OCI-LY1 (cell line): ENCODE data around the gene PRXL2A.
A peak's percentile ranks its signal among the peaks of the same experiment; 100 is the strongest.

Source experiments
- H2AFZ ChIP-seq: fragments of 200-600 bp; sonication (generic), shearing (Covaris generic); 2 replicates; pipeline ENCODE4 v1.6.0; 2014; ENCODE audit warnings: antibody characterized with exemption, mild to moderate bottlenecking, low read length
- H3F3A ChIP-seq: fragments of 200-600 bp; sonication (generic), shearing (Covaris generic); 2 replicates; pipeline ENCODE4 v1.6.0; 2014; ENCODE audit warnings: mild to moderate bottlenecking, antibody characterized with exemption, low read length, moderate library complexity; ENCODE audit not compliant: insufficient read depth
- H3K27ac ChIP-seq: fragments of 200-600 bp; sonication (generic); 2 replicates; pipeline ENCODE4 v1.5.1; 2014; ENCODE audit warnings: low read length, mixed run types, mild to moderate bottlenecking, low read depth; ENCODE audit not compliant: poor library complexity, severe bottlenecking
- H3K27me3 ChIP-seq: fragments of 200-600 bp; sonication (generic); 2 replicates; pipeline ENCODE4 v1.6.0; 2014; ENCODE audit warnings: antibody characterized with exemption, mild to moderate bottlenecking, low read length, moderate library complexity; ENCODE audit not compliant: insufficient read depth
- H3K36me3 ChIP-seq: fragments of 200-600 bp; sonication (generic); 2 replicates; pipeline ENCODE4 v1.6.1; 2014; ENCODE audit warnings: mild to moderate bottlenecking, antibody characterized with exemption, low read length, moderate library complexity, mixed read lengths; ENCODE audit not compliant: insufficient read depth
- H3K4me1 ChIP-seq: fragments of 200-600 bp; sonication (generic); 2 replicates; pipeline ENCODE4 v1.5.1; 2014; ENCODE audit warnings: mild to moderate bottlenecking, low read length, moderate library complexity; ENCODE audit not compliant: insufficient read depth, severe bottlenecking
- H3K4me2 ChIP-seq: fragments of 200-600 bp; sonication (generic), shearing (Covaris generic); 2 replicates; pipeline ENCODE4 v1.6.1; 2014; ENCODE audit warnings: low read length
- H3K4me3 ChIP-seq: fragments of 200-600 bp; sonication (generic); 2 replicates; pipeline ENCODE4 v1.5.1; 2014; ENCODE audit warnings: low read length, low read depth, mild to moderate bottlenecking, mixed read lengths; ENCODE audit not compliant: poor library complexity, severe bottlenecking
- H3K79me2 ChIP-seq: fragments of 200-600 bp; shearing (Covaris generic); 2 replicates; pipeline ENCODE4 v1.6.1; 2016; ENCODE audit warnings: mixed run types, low read length, mixed read lengths; ENCODE audit not compliant: insufficient read depth
- H3K9ac ChIP-seq: fragments of 200-600 bp; sonication (generic), shearing (Covaris generic); 2 replicates; pipeline ENCODE4 v1.6.1; 2014; ENCODE audit warnings: mild to moderate bottlenecking, low read length, mixed read lengths
- H3K9me2 ChIP-seq: fragments of 200-600 bp; sonication (generic), shearing (Covaris generic); 2 replicates; pipeline ENCODE4 v1.6.1; 2014; ENCODE audit warnings: low read depth, mild to moderate bottlenecking, low read length, mixed read lengths
- H3K9me3 ChIP-seq: fragments of 200-600 bp; shearing (Covaris generic); 2 replicates; pipeline ENCODE4 v1.6.1; 2014; ENCODE audit warnings: low read length, mixed read lengths
- H4K20me1 ChIP-seq: fragments of 200-600 bp; sonication (generic), shearing (Covaris generic); 2 replicates; pipeline ENCODE4 v1.6.0; 2016; ENCODE audit warnings: mild to moderate bottlenecking, low read length; ENCODE audit not compliant: insufficient read depth
- CTCF ChIP-seq: fragments of 200-600 bp; sonication (generic), shearing (Covaris generic); IDR thresholded peaks from 2 replicates; pipeline ENCODE4 v1.5.1; 2017; ENCODE audit warnings: mild to moderate bottlenecking, antibody characterized with exemption, low read length, moderate library complexity, mixed read lengths
- EZH2 ChIP-seq: fragments of 200-600 bp; sonication (generic), shearing (Covaris generic); IDR thresholded peaks from 2 replicates; pipeline ENCODE4 v1.8.0; 2017; ENCODE audit warnings: borderline replicate concordance, mixed run types, mild to moderate bottlenecking, antibody characterized with exemption, low read length, moderate library complexity, mixed read lengths

PRXL2A gene

GRCh38 chr10:80421707-80422536, 13.6 kb downstream of the PRXL2A start:
- Histone ChIP-seq H3K27ac (peak overlapping the region; percentile 8), H3K4me3 (no peak overlapping the region), H2AFZ (no peak overlapping the region), H3K4me1 (peaks cover 15% of the 10 kb centered on the region), H3K27me3 (no peaks in the 10 kb centered on the region), H3K9me3 (no peaks in the 10 kb centered on the region), H3K9me2 (no peaks in the 10 kb centered on the region), H3K36me3 (peaks cover 25% of the 10 kb centered on the region), H3K4me2 (peak overlapping the region; percentile 12; the same call in 1 of the 2 replicates), H3K9ac (no peak overlapping the region), H3F3A (no peaks in the 10 kb centered on the region), H4K20me1 (no peaks in the 10 kb centered on the region), H3K79me2 (no peaks in the 10 kb centered on the region)
- TF ChIP-seq CTCF (no peak), EZH2 (no peak)

- Histone ChIP-seq H3K9me3 (no peaks in the 10 kb centered on the region), H4K20me1 (no peaks in the 10 kb centered on the region), H3K4me1 (peaks cover 15% of the 10 kb centered on the region), H3K79me2 (no peaks in the 10 kb centered on the region), H3K27ac (no peak overlapping the region), H3K9ac (no peak overlapping the region), H3K4me3 (no peak overlapping the region), H2AFZ (no peak overlapping the region), H3K4me2 (no peak overlapping the region), H3F3A (no peaks in the 10 kb centered on the region), H3K9me2 (no peaks in the 10 kb centered on the region), H3K36me3 (peaks cover 28% of the 10 kb centered on the region), H3K27me3 (no peaks in the 10 kb centered on the region)
- no peak for TF ChIP-seq CTCF
- no peak for TF ChIP-seq EZH2
These were observed 17.6 kb downstream of the PRXL2A start for GRCh38 chr10:80425901-80426300.

DNA sequence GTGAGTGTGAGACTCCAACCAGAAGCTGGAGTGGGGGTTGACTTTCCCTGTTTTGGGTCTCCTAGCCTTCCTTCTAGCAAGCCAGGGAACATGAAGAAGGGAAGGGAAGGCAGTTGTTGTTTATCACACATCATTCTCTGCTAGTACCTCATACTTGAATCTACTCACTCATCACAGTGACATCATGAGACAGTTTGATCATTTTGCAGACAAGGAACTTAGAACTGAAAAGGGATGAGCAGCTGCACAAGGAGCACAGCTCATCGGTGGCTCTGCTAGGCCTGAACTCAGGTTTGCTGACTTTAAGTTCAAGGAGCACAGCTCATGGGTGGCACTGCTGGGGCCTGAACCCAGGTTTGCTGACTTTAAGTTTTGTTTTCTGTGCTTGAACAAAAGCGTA, 19.2 kb downstream of the PRXL2A start:
- TF ChIP-seq EZH2 (no peak), CTCF (no peak)
- H3K79me2 ChIP-seq, result no peaks in the 10 kb centered on the region
- no peaks in the 10 kb centered on the region for H4K20me1 ChIP-seq
- no peaks in the 10 kb centered on the region for H3K4me1 ChIP-seq
- H3K4me2 ChIP-seq, result no peak overlapping the region
- peaks cover 24% of the 10 kb centered on the region; the same call in 1 of the 2 replicates for H3K36me3 ChIP-seq
- no peaks in the 10 kb centered on the region for H3K27me3 ChIP-seq
- no peak overlapping the region for H3K9ac ChIP-seq
- H3K9me2 ChIP-seq, result no peaks in the 10 kb centered on the region
- H2AFZ ChIP-seq, result no peak overlapping the region
- H3K27ac ChIP-seq, result no peak overlapping the region
- no peaks in the 10 kb centered on the region for H3F3A ChIP-seq
- no peak overlapping the region for H3K4me3 ChIP-seq
- H3K9me3 ChIP-seq, result no peaks in the 10 kb centered on the region
